Large intestine (tissue), 3 donors: ENCODE measurements around the gene TENT5C. TPM values are rescaled to one million over a fixed set of nuclear protein-coding genes. Genes with fewer than 3 reads are reported as not detected.

Source experiments
- DNase-seq, 2 donors: peaks; one replicate each; pipeline versions ENCODE4 v3.0.0 to v3.0.0-alpha.2; 2013
- H3K27ac ChIP-seq: one replicate; pipeline ENCODE4 v1.5.1; 2013; ENCODE audit warnings: low read length
- H3K27me3 ChIP-seq: 2 replicates; pipeline ENCODE4 v1.6.1; 2013; ENCODE audit warnings: low read length; ENCODE audit not compliant: control insufficient read depth, insufficient read depth
- H3K36me3 ChIP-seq: 2 replicates; pipeline ENCODE4 v1.6.1; 2013; ENCODE audit warnings: low read length; ENCODE audit not compliant: control insufficient read depth, insufficient read depth
- H3K4me1 ChIP-seq: one replicate; pipeline ENCODE4 v1.6.1; 2013; ENCODE audit warnings: low read length; ENCODE audit not compliant: control insufficient read depth, insufficient read depth
- H3K4me3 ChIP-seq: one replicate; pipeline ENCODE4 v1.5.1; 2013; ENCODE audit warnings: low read length
- H3K9me3 ChIP-seq: one replicate; pipeline ENCODE4 v1.6.1; 2013; ENCODE audit warnings: mild to moderate bottlenecking, low read depth, low read length, moderate library complexity; ENCODE audit not compliant: control insufficient read depth
- WGBS: methylation state at CpG from one replicate; pipeline ENCODE4 v1.1.5; 2013; ENCODE audit warnings: low lambda C conversion rate; ENCODE audit not compliant: insufficient coverage; 5-methylcytosine and 5-hydroxymethylcytosine counted together
- polyA plus RNA-seq: library from polyadenylated mRNA; unstranded; fragments of 120-200 nt; gene quantifications from one replicate; pipeline ENCODE4 v1.2.1, GENCODE V29; 2013

TENT5C gene
- polyA plus RNA-seq, 1 donor = 10.4 TPM

- DNase-seq = peak; percentile 78 to 88
- peaks cover 33% of the 10 kb centered on the region for H3K4me1 ChIP-seq
- no peaks in the 10 kb centered on the region for H3K9me3 ChIP-seq
- peak overlapping the region; percentile 66 for H3K27ac ChIP-seq
- H3K4me3 ChIP-seq = no peak overlapping the region
- no peaks in the 10 kb centered on the region for H3K27me3 ChIP-seq
- no peaks in the 10 kb centered on the region for H3K36me3 ChIP-seq
- WGBS = no CpG with 5 or more reads among the region's 7 CpGs
Measured at GRCh38 chr1:117612517-117613248, 6.8 kb downstream of the TENT5C start.

GRCh38 chr1:117613249-117613968, 7.6 kb downstream of the TENT5C start:
- peak overlapping the region; percentile 66 for H3K27ac ChIP-seq
- H3K27me3 ChIP-seq = no peaks in the 10 kb centered on the region
- H3K36me3 ChIP-seq = no peaks in the 10 kb centered on the region
- WGBS = 67% methylated on average over 1 of the region's 8 CpGs
- peaks cover 30% of the 10 kb centered on the region for H3K4me1 ChIP-seq
- no peaks in the 10 kb centered on the region for H3K9me3 ChIP-seq
- DNase-seq = no peak
- no peak overlapping the region for H3K4me3 ChIP-seq

GRCh38 chr1:117613969-117614729, 8.3 kb downstream of the TENT5C start:
- H3K4me3 ChIP-seq = no peak overlapping the region
- peak overlapping the region; percentile 66 for H3K27ac ChIP-seq
- DNase-seq = peak; percentile 67 to 82
- H3K36me3 ChIP-seq = no peaks in the 10 kb centered on the region
- WGBS = no CpG with 5 or more reads among the region's 9 CpGs
- H3K9me3 ChIP-seq = no peaks in the 10 kb centered on the region
- H3K27me3 ChIP-seq = no peaks in the 10 kb centered on the region
- peaks cover 30% of the 10 kb centered on the region for H3K4me1 ChIP-seq

GRCh38 chr1:117615474-117615873, 9.6 kb downstream of the TENT5C start:
- no peak overlapping the region for H3K4me3 ChIP-seq
- DNase-seq = no peak
- H3K27me3 ChIP-seq = no peaks in the 10 kb centered on the region
- H3K36me3 ChIP-seq = no peaks in the 10 kb centered on the region
- H3K9me3 ChIP-seq = no peaks in the 10 kb centered on the region
- WGBS = no CpG with 5 or more reads among the region's 3 CpGs
- H3K27ac ChIP-seq = no peak overlapping the region
- peaks cover 30% of the 10 kb centered on the region for H3K4me1 ChIP-seq

GRCh38 chr1:117616356-117616755, 10.5 kb downstream of the TENT5C start:
- H3K4me1 ChIP-seq = peaks cover 30% of the 10 kb centered on the region

GRCh38 chr1:117616967-117617366, 11.1 kb downstream of the TENT5C start:
- H3K36me3 ChIP-seq = no peaks in the 10 kb centered on the region
- DNase-seq = no peak
- H3K4me3 ChIP-seq = no peak overlapping the region
- H3K4me1 ChIP-seq = peaks cover 28% of the 10 kb centered on the region
- H3K27me3 ChIP-seq = no peaks in the 10 kb centered on the region
- no peak overlapping the region for H3K27ac ChIP-seq
- no peaks in the 10 kb centered on the region for H3K9me3 ChIP-seq
- WGBS = 71% methylated on average over 3 of the region's 6 CpGs

More at GRCh38 chr1:117616356-117616755, 10.5 kb downstream of the TENT5C start:
- peak in 1 of 2 donors; percentile 53 for DNase-seq
- Histone ChIP-seq H3K27ac (no peak overlapping the region), H3K27me3 (no peaks in the 10 kb centered on the region), H3K4me3 (no peak overlapping the region), H3K36me3 (no peaks in the 10 kb centered on the region), H3K9me3 (no peaks in the 10 kb centered on the region)
- no CpG with 5 or more reads among the region's 3 CpGs for WGBS

- H3K27ac ChIP-seq = no peak overlapping the region
- H3K4me1 ChIP-seq = peaks cover 14% of the 10 kb centered on the region
- H3K36me3 ChIP-seq = peaks cover 6% of the 10 kb centered on the region
- no peaks in the 10 kb centered on the region for H3K27me3 ChIP-seq
- H3K9me3 ChIP-seq = no peaks in the 10 kb centered on the region
- 100% methylated on average over 1 of the region's 2 CpGs for WGBS
- H3K4me3 ChIP-seq = no peak overlapping the region
- no peak for DNase-seq
Measured at GRCh38 chr1:117618450-117619122, 12.7 kb downstream of the TENT5C start.

GRCh38 chr1:117620440-117620839, 14.6 kb downstream of the TENT5C start:
- Histone ChIP-seq H3K4me1 (no peaks in the 10 kb centered on the region), H3K27me3 (no peaks in the 10 kb centered on the region), H3K9me3 (no peaks in the 10 kb centered on the region), H3K36me3 (peaks cover 11% of the 10 kb centered on the region), H3K4me3 (no peak overlapping the region), H3K27ac (no peak overlapping the region)
- no peak for DNase-seq
- WGBS = no CpG with 5 or more reads among the region's 6 CpGs

GRCh38 chr1:117621316-117621715, 15.5 kb downstream of the TENT5C start:
- 100% methylated on average over 1 of the region's 4 CpGs for WGBS
- DNase-seq = no peak
- Histone ChIP-seq H3K4me1 (no peaks in the 10 kb centered on the region), H3K36me3 (peaks cover 11% of the 10 kb centered on the region), H3K9me3 (no peaks in the 10 kb centered on the region), H3K27me3 (no peaks in the 10 kb centered on the region), H3K27ac (no peak overlapping the region), H3K4me3 (no peak overlapping the region)

- Histone ChIP-seq H3K4me1 (no peaks in the 10 kb centered on the region), H3K9me3 (no peaks in the 10 kb centered on the region), H3K4me3 (no peak overlapping the region), H3K36me3 (peaks cover 11% of the 10 kb centered on the region), H3K27ac (no peak overlapping the region), H3K27me3 (no peaks in the 10 kb centered on the region)
- no CpG with 5 or more reads among the region's 14 CpGs for WGBS
- no peak for DNase-seq
Measured at GRCh38 chr1:117622726-117623125, 16.9 kb downstream of the TENT5C start.
